CD4-positive, alpha-beta T cell treated with Interleukin-6 at 100 ng/mL for 8 hours (primary cell): ENCODE results near the gene DAB1.

Source experiments
- DNase-seq: peaks from one replicate; pipeline ENCODE4 v3.0.0-alpha.2; 2020; ENCODE audit warnings: mixed read lengths, low spot score

The DAB1 gene

GRCh38 chr1:57162607-57163261 is 261.1 kb downstream of the DAB1 start:
- no peak for DNase-seq

GRCh38 chr1:57160594-57160993 is 263.3 kb downstream of the DAB1 start:
- DNase-seq = no peak

GRCh38 chr1:57158604-57158998 is 265.3 kb downstream of the DAB1 start:
- DNase-seq = no peak

GRCh38 chr1:57157818-57158603 is 265.8 kb downstream of the DAB1 start:
- DNase-seq = no peak

GRCh38 chr1:57156907-57157306 is 267.0 kb downstream of the DAB1 start:
- no peak for DNase-seq

- no peak for DNase-seq
These were observed 277.8 kb downstream of the DAB1 start for GRCh38 chr1:57146100-57146499.

- no peak for DNase-seq
These were observed 280.9 kb downstream of the DAB1 start for GRCh38 chr1:57142999-57143398.

GRCh38 chr1:57142169-57142568 is 281.7 kb downstream of the DAB1 start:
- no peak for DNase-seq

GRCh38 chr1:57138432-57139078 is 285.3 kb downstream of the DAB1 start:
- no peak for DNase-seq

GRCh38 chr1:57137980-57138379 is 285.9 kb downstream of the DAB1 start:
- DNase-seq = no peak

GRCh38 chr1:57134803-57135202 is 289.1 kb downstream of the DAB1 start:
- DNase-seq = no peak

- DNase-seq = no peak
These were observed 290.2 kb downstream of the DAB1 start for GRCh38 chr1:57133686-57134085.

GRCh38 chr1:57132993-57133622 is 290.8 kb downstream of the DAB1 start:
- no peak for DNase-seq

- no peak for DNase-seq
These were observed 292.0 kb downstream of the DAB1 start for GRCh38 chr1:57131701-57132394.

GRCh38 chr1:57131257-57131656 is 292.6 kb downstream of the DAB1 start:
- no peak for DNase-seq

GRCh38 chr1:57129865-57130264 is 294.0 kb downstream of the DAB1 start:
- DNase-seq = no peak

- DNase-seq = no peak
These were observed 295.9 kb downstream of the DAB1 start for GRCh38 chr1:57127976-57128375.

- DNase-seq = no peak
These were observed 299.0 kb downstream of the DAB1 start for GRCh38 chr1:57124768-57125446.

- no peak for DNase-seq
These were observed 299.7 kb downstream of the DAB1 start for GRCh38 chr1:57124170-57124569.

GRCh38 chr1:57122031-57122430 is 301.8 kb downstream of the DAB1 start:
- no peak for DNase-seq

- DNase-seq = no peak
These were observed 304.8 kb downstream of the DAB1 start for GRCh38 chr1:57118948-57119603.
